H9 (cell line): ENCODE data around the gene FADS1. TPM values are rescaled to one million over a fixed set of nuclear protein-coding genes. Genes with fewer than 3 reads are reported as not detected.

Source experiments
- DNase-seq: peaks from one replicate; pipeline ENCODE4 v3.0.0-alpha.2; 2017
- H2AFZ ChIP-seq: one replicate; pipeline ENCODE4 v1.6.1; 2013; ENCODE audit warnings: mild to moderate bottlenecking, low read length, control low read depth, moderate library complexity
- H2AK5ac ChIP-seq: 2 replicates; pipeline ENCODE4 v1.6.1; 2013; ENCODE audit warnings: low read length, control low read depth, mixed read lengths; ENCODE audit not compliant: insufficient read length
- H2BK120ac ChIP-seq: one replicate; pipeline ENCODE4 v1.6.1; 2013; ENCODE audit warnings: low read depth, mild to moderate bottlenecking, low read length, control low read depth, inconsistent platforms; ENCODE audit not compliant: poor library complexity, severe bottlenecking
- H2BK12ac ChIP-seq: 2 replicates; pipeline ENCODE4 v1.6.1; 2013; ENCODE audit warnings: low read length, control low read depth, mixed read lengths, low read depth; ENCODE audit not compliant: insufficient read length
- H2BK15ac ChIP-seq: 2 replicates; pipeline ENCODE4 v1.6.1; 2013; ENCODE audit warnings: low read depth, low read length, control low read depth
- H2BK20ac ChIP-seq: one replicate; pipeline ENCODE4 v1.6.1; 2013; ENCODE audit warnings: low read depth, mild to moderate bottlenecking, low read length, control low read depth, inconsistent platforms; ENCODE audit not compliant: poor library complexity, severe bottlenecking
- H2BK5ac ChIP-seq: 2 replicates; pipeline ENCODE4 v1.6.1; 2013; ENCODE audit warnings: low read length, control low read depth, mixed read lengths; ENCODE audit not compliant: insufficient read length
- H3K14ac ChIP-seq: 2 replicates; pipeline ENCODE4 v1.6.1; 2013; ENCODE audit warnings: low read length, control low read depth; ENCODE audit not compliant: insufficient read depth
- H3K18ac ChIP-seq: 2 replicates; pipeline ENCODE4 v1.6.1; 2013; ENCODE audit warnings: low read depth, mild to moderate bottlenecking, mixed read lengths, low read length, control low read depth; ENCODE audit not compliant: insufficient read length
- H3K23ac ChIP-seq: 2 replicates; pipeline ENCODE4 v1.6.1; 2013; ENCODE audit warnings: low read length, control low read depth, mixed read lengths, low read depth; ENCODE audit not compliant: insufficient read length
- H3K23me2 ChIP-seq: 2 replicates; pipeline ENCODE4 v1.6.1; 2013; ENCODE audit warnings: low read depth, mild to moderate bottlenecking, mixed read lengths, low read length, control low read depth; ENCODE audit not compliant: insufficient read length, poor library complexity, severe bottlenecking
- H3K27ac ChIP-seq: 2 replicates; pipeline ENCODE4 v1.5.1; 2013; ENCODE audit warnings: low read length, control low read depth, mixed read lengths, low read depth; ENCODE audit not compliant: insufficient read length
- H3K27me3 ChIP-seq: 2 replicates; pipeline ENCODE4 v1.6.1; 2013; ENCODE audit warnings: low read length, control low read depth, inconsistent platforms; ENCODE audit not compliant: insufficient read depth
- H3K4ac ChIP-seq: 2 replicates; pipeline ENCODE4 v1.6.1; 2013; ENCODE audit warnings: low read depth, mild to moderate bottlenecking, control low read depth, inconsistent platforms, low read length, moderate library complexity
- H3K4me1 ChIP-seq: 2 replicates; pipeline ENCODE4 v1.6.1; 2013; ENCODE audit warnings: low read length, control low read depth, inconsistent platforms; ENCODE audit not compliant: insufficient read depth
- H3K4me2 ChIP-seq: 2 replicates; pipeline ENCODE4 v1.6.1; 2013; ENCODE audit warnings: low read length, control low read depth, mixed read lengths; ENCODE audit not compliant: insufficient read length, insufficient read depth
- H3K56ac ChIP-seq: 2 replicates; pipeline ENCODE4 v1.6.1; 2013; ENCODE audit warnings: low read depth, mild to moderate bottlenecking, mixed read lengths, low read length, control low read depth; ENCODE audit not compliant: insufficient read length
- H3K79me1 ChIP-seq: 2 replicates; pipeline ENCODE4 v1.6.1; 2013; ENCODE audit warnings: low read depth, mild to moderate bottlenecking, moderate library complexity, low read length, control low read depth, inconsistent platforms; ENCODE audit not compliant: insufficient read depth, poor library complexity, severe bottlenecking
- H3K79me2 ChIP-seq: 2 replicates; pipeline ENCODE4 v1.6.1; 2013; ENCODE audit warnings: low read length, control low read depth, inconsistent platforms; ENCODE audit not compliant: insufficient read depth
- H3K9ac ChIP-seq: 2 replicates; pipeline ENCODE4 v1.6.1; 2013; ENCODE audit warnings: low read length, control low read depth, mixed read lengths; ENCODE audit not compliant: insufficient read length; ENCODE audit errors: extremely low read depth
- H3K9me3 ChIP-seq: one replicate; pipeline ENCODE4 v1.6.1; 2013; ENCODE audit warnings: low read depth, low read length, inconsistent platforms; ENCODE audit not compliant: control insufficient read depth
- H3T11ph ChIP-seq: one replicate; pipeline ENCODE4 v1.6.1; 2013; ENCODE audit warnings: mild to moderate bottlenecking, low read length, control low read depth, inconsistent platforms
- H4K20me1 ChIP-seq: one replicate; pipeline ENCODE4 v1.6.1; 2013; ENCODE audit not compliant: control insufficient read depth, insufficient read length, insufficient read depth
- H4K5ac ChIP-seq: 2 replicates; pipeline ENCODE4 v1.6.1; 2013; ENCODE audit warnings: low read depth, mild to moderate bottlenecking, mixed read lengths, low read length, control low read depth; ENCODE audit not compliant: insufficient read length
- H4K8ac ChIP-seq: replicated peaks from 2 replicates; pipeline ENCODE4 v1.6.1; 2013; ENCODE audit warnings: low read length, control low read depth, mixed read lengths, low read depth; ENCODE audit not compliant: insufficient read length
- H4K91ac ChIP-seq: 2 replicates; pipeline ENCODE4 v1.6.1; 2013; ENCODE audit warnings: low read depth, mild to moderate bottlenecking, moderate library complexity, mixed read lengths, low read length, control low read depth; ENCODE audit not compliant: insufficient read length
- H3K27ac Mint-ChIP-seq, 3 experiments: 2 replicates in 2 of 3; 3 replicates in 1 of 3; pipeline ENCODE4 v1.8.0; 2020 to 2021; ENCODE audit warnings: mixed read lengths in 3 of 3, mild to moderate bottlenecking in 1 of 3, moderate library complexity in 1 of 3
- H3K27me3 Mint-ChIP-seq: 2 replicates; pipeline ENCODE4 v1.8.0; 2021; ENCODE audit warnings: low read depth, mild to moderate bottlenecking, moderate library complexity, mixed read lengths
- H3K36me3 Mint-ChIP-seq, 3 experiments: 2 replicates in 2 of 3; 3 replicates in 1 of 3; pipeline ENCODE4 v1.8.0; 2020 to 2021; ENCODE audit warnings: low read depth in 3 of 3, mixed read lengths in 3 of 3; ENCODE audit not compliant: insufficient read depth in 1 of 3
- H3K4me1 Mint-ChIP-seq, 2 experiments: 2 replicates each; pipeline ENCODE4 v1.8.0; 2020; ENCODE audit warnings: mixed read lengths in 2 of 2
- H3K4me3 Mint-ChIP-seq, 2 experiments: 2 replicates in 1 of 2; 3 replicates in 1 of 2; pipeline ENCODE4 v1.8.0; 2020 to 2021; ENCODE audit warnings: mild to moderate bottlenecking in 2 of 2, mixed read lengths in 2 of 2, moderate library complexity in 1 of 2
- H3K9me3 Mint-ChIP-seq, 2 experiments: 2 replicates in 1 of 2; 3 replicates in 1 of 2; pipeline ENCODE4 v1.8.0; 2020; ENCODE audit warnings: mild to moderate bottlenecking in 2 of 2, mixed read lengths in 2 of 2, moderate library complexity in 1 of 2
- WGBS: extraction: QIAGEN DNeasy Blood & Tissue Kit; methylation state at CpG from one replicate; pipeline ENCODE4 v1.1.7; 2013; ENCODE audit warnings: missing lambda C conversion rate, low lambda C conversion rate, mixed read lengths; ENCODE audit not compliant: insufficient read length; ENCODE audit errors: extremely low coverage; 5-methylcytosine and 5-hydroxymethylcytosine counted together
- total RNA-seq: library from RNA; stranded (reverse); gene quantifications from 2 replicates; pipeline ENCODE4 v1.2.1, GENCODE V29; 2021
- TF ChIP-seq, protein P1 (sequence below): fragments of 200-600 bp; sonication (generic); conservative IDR thresholded peaks from 3 replicates; pipeline ENCODE4 v1.8.0; 2021; ENCODE audit warnings: antibody characterized with exemption, mild to moderate bottlenecking

Gene FADS1
- total RNA-seq, 1 experiment from 2014 or later = 125 TPM

DNA sequence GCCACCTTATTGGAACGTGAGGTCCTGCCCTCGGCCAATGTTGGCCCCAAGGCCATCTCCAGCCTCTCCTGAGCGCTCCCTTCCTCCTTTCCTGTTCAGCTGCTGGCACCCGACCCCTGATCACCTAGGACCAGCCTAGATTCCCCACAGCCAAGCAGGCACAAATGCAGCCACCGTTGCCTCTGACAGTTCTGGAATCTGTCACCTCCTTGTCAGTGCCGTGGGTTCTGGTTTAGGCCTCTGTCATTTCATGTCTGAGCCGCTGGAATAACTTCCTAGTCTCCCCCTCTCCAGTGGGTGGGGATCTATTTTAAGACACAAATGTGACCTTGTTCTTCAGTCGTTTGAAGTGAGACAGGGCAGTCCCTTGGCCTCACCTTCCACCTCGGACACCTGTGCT lies 44.8 kb upstream of the FADS1 start:
- Mint-ChIP-seq H3K27me3 (no peaks in the 10 kb centered on the region), H3K27ac (peak overlapping the region; percentile 71 to 86 (median 80); a peak in 4 of 7 replicates), H3K4me1 (peaks cover 0 to 4% of the 10 kb centered on the region in 2 experiments; a peak in 1 of 4 replicates), H3K4me3 (peak overlapping the region in 1 of 2 experiments; percentile 13; a peak in 1 of 5 replicates), H3K36me3 (peaks cover 56 to 82% (median 77%) of the 10 kb centered on the region in 3 experiments), H3K9me3 (no peaks in the 10 kb centered on the region)
- H3K79me1 ChIP-seq = no peaks in the 10 kb centered on the region
- H3K18ac ChIP-seq = no peak overlapping the region
- no peak overlapping the region for H4K8ac ChIP-seq
- no CpG with 5 or more reads among the region's 9 CpGs for WGBS
- no peak overlapping the region for H2BK20ac ChIP-seq
- no peak overlapping the region for H3K4ac ChIP-seq
- H3K9me3 ChIP-seq = no peaks in the 10 kb centered on the region
- no peaks in the 10 kb centered on the region for H3K79me2 ChIP-seq
- H3K4me2 ChIP-seq = no peak overlapping the region
- H2AK5ac ChIP-seq = no peak overlapping the region
- H4K5ac ChIP-seq = no peak overlapping the region
- no peaks in the 10 kb centered on the region for H4K20me1 ChIP-seq
- no peak overlapping the region for H2BK12ac ChIP-seq
- DNase-seq = no peak
- no peaks in the 10 kb centered on the region for H3K27me3 ChIP-seq
- H3K4me1 ChIP-seq = no peaks in the 10 kb centered on the region
- H3K14ac ChIP-seq = no peak overlapping the region
- no peak overlapping the region for H3K9ac ChIP-seq
- H3K23ac ChIP-seq = no peak overlapping the region
- TF ChIP-seq, protein P1, sequence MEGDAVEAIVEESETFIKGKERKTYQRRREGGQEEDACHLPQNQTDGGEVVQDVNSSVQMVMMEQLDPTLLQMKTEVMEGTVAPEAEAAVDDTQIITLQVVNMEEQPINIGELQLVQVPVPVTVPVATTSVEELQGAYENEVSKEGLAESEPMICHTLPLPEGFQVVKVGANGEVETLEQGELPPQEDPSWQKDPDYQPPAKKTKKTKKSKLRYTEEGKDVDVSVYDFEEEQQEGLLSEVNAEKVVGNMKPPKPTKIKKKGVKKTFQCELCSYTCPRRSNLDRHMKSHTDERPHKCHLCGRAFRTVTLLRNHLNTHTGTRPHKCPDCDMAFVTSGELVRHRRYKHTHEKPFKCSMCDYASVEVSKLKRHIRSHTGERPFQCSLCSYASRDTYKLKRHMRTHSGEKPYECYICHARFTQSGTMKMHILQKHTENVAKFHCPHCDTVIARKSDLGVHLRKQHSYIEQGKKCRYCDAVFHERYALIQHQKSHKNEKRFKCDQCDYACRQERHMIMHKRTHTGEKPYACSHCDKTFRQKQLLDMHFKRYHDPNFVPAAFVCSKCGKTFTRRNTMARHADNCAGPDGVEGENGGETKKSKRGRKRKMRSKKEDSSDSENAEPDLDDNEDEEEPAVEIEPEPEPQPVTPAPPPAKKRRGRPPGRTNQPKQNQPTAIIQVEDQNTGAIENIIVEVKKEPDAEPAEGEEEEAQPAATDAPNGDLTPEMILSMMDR = no peak
- no peak overlapping the region for H2AFZ ChIP-seq
- no peak overlapping the region for H3K56ac ChIP-seq
- H3T11ph ChIP-seq = no peak overlapping the region
- no peak overlapping the region for H2BK120ac ChIP-seq
- no peak overlapping the region for H3K27ac ChIP-seq
- no peak overlapping the region for H2BK15ac ChIP-seq
- no peak overlapping the region for H4K91ac ChIP-seq
- H3K23me2 ChIP-seq = no peaks in the 10 kb centered on the region
- H2BK5ac ChIP-seq = no peak overlapping the region
